Testis (tissue), 2 donors: ENCODE data around the gene AQP3.
"Not testable (repeated sequence)": the region's sequence is repeated elsewhere in the genome, so short reads cannot be mapped to it uniquely, and the experiment has no call there.

Experiments
- POLR2A ChIP-seq: fragments of 450-650 bp; IDR thresholded peaks from one replicate; pipeline ENCODE4 v1.6.1; 2017; ENCODE audit warnings: antibody characterized with exemption, mild to moderate bottlenecking, moderate library complexity
- TF ChIP-seq, protein P1 (sequence below), 3 experiments: fragments of 450-650 bp in 2 of 3; fragments of 200-600 bp in 1 of 3; sonication (generic) in 1 of 3; IDR thresholded peaks; one replicate each; pipeline ENCODE4 v1.5.1; 2016 to 2019; ENCODE audit warnings: antibody characterized with exemption in 3 of 3, mild to moderate bottlenecking in 2 of 3, moderate library complexity in 1 of 3

GRCh38 chr9:33424492-33424891 lies 22.9 kb downstream of the AQP3 start:
- TF ChIP-seq, protein P1, sequence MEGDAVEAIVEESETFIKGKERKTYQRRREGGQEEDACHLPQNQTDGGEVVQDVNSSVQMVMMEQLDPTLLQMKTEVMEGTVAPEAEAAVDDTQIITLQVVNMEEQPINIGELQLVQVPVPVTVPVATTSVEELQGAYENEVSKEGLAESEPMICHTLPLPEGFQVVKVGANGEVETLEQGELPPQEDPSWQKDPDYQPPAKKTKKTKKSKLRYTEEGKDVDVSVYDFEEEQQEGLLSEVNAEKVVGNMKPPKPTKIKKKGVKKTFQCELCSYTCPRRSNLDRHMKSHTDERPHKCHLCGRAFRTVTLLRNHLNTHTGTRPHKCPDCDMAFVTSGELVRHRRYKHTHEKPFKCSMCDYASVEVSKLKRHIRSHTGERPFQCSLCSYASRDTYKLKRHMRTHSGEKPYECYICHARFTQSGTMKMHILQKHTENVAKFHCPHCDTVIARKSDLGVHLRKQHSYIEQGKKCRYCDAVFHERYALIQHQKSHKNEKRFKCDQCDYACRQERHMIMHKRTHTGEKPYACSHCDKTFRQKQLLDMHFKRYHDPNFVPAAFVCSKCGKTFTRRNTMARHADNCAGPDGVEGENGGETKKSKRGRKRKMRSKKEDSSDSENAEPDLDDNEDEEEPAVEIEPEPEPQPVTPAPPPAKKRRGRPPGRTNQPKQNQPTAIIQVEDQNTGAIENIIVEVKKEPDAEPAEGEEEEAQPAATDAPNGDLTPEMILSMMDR (IDR thresholded peaks at IDR 0.05) = not testable (repeated sequence)
- TF ChIP-seq POLR2A = not testable (repeated sequence)
